ENCODE results near the gene SERF2.

- TF ChIP-seq CTCF (IDR thresholded peaks at IDR 0.05 in 4 of 5, conservative IDR thresholded peaks at IDR 0.05 in 1 of 5) = no peak
- TF ChIP-seq POLR2A (IDR thresholded peaks at IDR 0.05) = no peak
These were observed 29.4 kb downstream of the SERF2 start for GRCh38 chr15:43821505-43821904.
